GM10248 (cell line): Measurements from ENCODE around the gene PNPT1.

Source experiments
- CTCF ChIA-PET: fragments of 300-600 bp; sonication (Branson Sonifier 250); formaldehyde crosslinking; extraction: SDS; loops from one replicate; lab custom pipeline; 2021; ENCODE audit warnings: antibody characterized with exemption; lab: Yijun Ruan, JAX
- POLR2A ChIA-PET: fragments of 350-650 bp; sonication (Branson Sonifier 250); formaldehyde crosslinking; extraction: SDS; loops from one replicate; lab custom pipeline; 2020; ENCODE audit warnings: antibody characterized with exemption; lab: Yijun Ruan, JAX
- DNase-seq: peaks from one replicate; pipeline ENCODE4 v3.0.0; 2012; ENCODE audit errors: extremely low spot score
- CTCF ChIP-seq: IDR thresholded peaks from 2 replicates; pipeline ENCODE4 v1.5.1; 2012; ENCODE audit warnings: mild to moderate bottlenecking, low read depth; ENCODE audit errors: extremely low read depth, missing control alignments, control extremely low read depth

The PNPT1 gene

DNA sequence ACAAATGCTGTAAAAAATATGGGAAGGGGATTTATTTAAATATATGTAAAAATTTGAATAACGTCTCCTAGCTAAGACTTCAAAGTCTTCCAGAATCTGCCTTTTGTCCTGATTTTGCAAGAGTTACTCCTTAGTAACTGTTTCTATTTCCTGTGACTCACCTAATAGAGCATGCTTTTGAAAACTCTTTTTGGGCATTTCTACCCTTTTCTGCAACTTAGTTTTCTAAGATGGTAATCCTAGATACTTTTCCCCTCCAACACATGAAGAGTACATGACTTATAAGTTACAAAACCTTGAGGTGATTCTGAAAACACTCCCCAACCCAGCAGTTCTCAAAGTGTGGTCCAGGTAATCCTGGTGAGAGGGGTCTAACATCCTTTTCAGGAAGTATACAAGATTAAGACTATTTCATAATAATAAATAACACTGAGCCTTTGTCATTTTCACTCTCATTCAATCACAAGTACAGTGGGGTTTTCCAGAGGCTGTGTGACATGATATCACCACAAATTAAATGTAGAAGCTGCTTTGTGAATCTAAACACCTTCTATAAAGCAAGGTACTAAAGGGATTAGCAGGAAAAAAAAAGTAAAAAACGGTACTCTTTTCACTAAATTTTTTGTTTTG, 108.1 kb downstream of the PNPT1 start:
- DNase-seq = no peak
- no peak for TF ChIP-seq CTCF
- ChIA-PET CTCF (interaction anchor here (1.0 to 1.5 kb wide), 2 partner anchors 10 to 23 kb away, joined by 4 read pairs; no protein-coding TSS in a partner anchor), POLR2A (no interaction called here)
